ENCODE results near the gene APBB2.
"Not testable (repeated sequence)": the region's sequence is repeated elsewhere in the genome, so short reads cannot be mapped to it uniquely, and the experiment has no call there.

Gene APBB2

DNA sequence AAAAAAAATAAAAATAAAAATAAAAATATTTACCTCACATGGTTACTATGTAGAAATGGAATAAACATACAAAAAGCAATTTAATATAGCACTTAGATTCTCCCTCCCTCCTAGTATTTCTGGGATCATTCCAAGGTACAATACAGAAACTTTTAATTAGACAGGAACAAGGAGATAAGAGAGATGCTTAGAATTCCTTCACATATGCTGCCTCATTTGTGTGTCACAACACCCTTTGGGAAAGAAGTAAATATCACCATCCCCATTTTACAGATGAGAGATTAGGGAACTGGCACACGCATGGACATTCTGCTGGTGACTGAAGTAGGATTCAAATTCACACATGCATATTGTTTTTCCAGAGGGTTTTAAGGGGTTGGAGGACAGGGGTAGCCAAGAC, 164.2 kb downstream of the APBB2 start:
- H3K4me3 ChIP-seq (ENCODE audit: low read depth, low read length): no peak overlapping the region
- TF ChIP-seq, protein P1, sequence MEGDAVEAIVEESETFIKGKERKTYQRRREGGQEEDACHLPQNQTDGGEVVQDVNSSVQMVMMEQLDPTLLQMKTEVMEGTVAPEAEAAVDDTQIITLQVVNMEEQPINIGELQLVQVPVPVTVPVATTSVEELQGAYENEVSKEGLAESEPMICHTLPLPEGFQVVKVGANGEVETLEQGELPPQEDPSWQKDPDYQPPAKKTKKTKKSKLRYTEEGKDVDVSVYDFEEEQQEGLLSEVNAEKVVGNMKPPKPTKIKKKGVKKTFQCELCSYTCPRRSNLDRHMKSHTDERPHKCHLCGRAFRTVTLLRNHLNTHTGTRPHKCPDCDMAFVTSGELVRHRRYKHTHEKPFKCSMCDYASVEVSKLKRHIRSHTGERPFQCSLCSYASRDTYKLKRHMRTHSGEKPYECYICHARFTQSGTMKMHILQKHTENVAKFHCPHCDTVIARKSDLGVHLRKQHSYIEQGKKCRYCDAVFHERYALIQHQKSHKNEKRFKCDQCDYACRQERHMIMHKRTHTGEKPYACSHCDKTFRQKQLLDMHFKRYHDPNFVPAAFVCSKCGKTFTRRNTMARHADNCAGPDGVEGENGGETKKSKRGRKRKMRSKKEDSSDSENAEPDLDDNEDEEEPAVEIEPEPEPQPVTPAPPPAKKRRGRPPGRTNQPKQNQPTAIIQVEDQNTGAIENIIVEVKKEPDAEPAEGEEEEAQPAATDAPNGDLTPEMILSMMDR (IDR thresholded peaks at IDR 0.05; ENCODE audit: low read depth, low read length): no peak

DNA sequence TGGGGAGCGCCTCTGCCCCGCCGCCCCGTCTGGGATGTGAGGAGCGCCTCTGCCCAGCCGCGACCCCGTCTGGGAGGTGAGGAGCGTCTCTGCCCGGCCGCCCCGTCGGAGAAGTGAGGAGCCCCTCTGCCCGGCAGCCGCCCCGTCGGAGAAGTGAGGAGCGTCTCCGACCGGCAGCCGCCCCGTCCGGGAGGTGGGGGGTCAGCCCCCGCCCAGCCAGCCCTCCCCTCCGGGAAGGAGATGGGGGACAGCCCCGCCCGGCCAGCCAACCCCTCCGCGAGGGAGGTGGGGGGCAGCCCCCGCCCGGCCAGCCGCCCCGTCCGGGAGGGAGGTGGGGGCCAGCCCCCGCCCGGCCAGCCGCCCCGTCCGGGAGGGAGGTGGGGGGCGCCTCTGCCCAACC, 165.2 kb downstream of the APBB2 start:
- not testable (repeated sequence) for H3K4me3 ChIP-seq (ENCODE audit: low read depth, low read length)

DNA sequence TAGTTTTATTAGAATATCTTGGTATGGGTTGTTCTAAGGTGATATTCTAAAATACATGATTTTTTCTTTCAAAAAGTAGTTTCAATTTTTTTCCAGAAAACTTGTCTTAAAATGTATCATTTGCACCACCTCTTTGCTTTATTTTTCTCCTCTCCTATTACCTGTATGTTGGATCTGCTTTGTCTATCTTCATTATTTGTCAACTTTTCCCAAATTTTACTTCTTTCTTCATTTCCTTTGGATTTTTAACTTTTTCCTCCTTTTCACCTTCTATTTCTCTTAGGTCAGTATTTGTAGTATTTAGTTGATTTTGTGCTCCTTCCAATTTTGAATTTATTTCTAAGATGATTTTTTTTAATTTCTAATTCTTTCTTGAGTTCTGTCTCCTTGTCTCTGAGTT, 169.6 kb downstream of the APBB2 start:
- no peak overlapping the region for H3K4me3 ChIP-seq (ENCODE audit: low read depth, low read length)
- TF ChIP-seq, protein P1 (IDR thresholded peaks at IDR 0.05; ENCODE audit: low read depth, low read length): no peak

DNA sequence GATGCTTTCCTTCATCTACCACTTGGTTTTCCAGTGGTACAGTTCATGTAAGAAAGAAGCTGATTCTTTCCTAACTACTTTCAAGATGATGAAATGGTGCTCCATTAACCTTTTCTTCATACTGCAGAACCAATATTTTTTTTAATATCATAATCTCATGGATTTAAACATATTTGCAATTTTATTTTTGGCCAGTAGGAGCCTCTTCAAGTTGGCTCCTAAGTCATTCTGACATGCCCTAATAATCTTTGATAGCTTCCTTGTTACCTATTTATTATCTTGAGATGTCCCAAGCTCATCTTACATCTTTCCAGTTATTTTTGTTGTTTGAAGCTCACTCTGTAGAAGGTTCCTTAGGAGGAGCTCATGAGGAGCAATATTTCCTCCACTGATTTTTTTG, 170.2 kb downstream of the APBB2 start:
- H3K4me3 ChIP-seq (ENCODE audit: low read depth, low read length): no peak overlapping the region
- TF ChIP-seq, protein P1 (IDR thresholded peaks at IDR 0.05; ENCODE audit: low read depth, low read length): no peak

DNA sequence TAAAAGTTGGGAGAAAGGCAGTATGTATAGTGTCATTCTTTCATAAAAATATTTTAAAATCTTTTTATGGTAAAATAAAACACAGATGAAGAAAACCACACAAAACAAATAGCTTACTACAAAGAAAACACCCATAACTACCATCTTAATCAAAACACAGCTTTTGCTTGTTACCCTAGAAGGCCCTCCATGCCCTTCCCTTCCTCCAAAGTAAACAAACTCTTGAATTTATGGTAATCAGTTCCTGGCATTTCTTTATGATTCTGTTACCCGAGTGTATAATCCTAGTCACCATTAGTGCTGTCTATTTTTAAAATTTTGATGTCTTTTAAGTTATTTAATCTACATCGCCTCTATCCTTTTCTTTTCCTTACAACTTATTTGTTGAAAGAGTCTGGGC, 170.9 kb downstream of the APBB2 start:
- H3K4me3 ChIP-seq (ENCODE audit: low read depth, low read length): no peak overlapping the region
- TF ChIP-seq, protein P1 (IDR thresholded peaks at IDR 0.05; ENCODE audit: low read depth, low read length): no peak

DNA sequence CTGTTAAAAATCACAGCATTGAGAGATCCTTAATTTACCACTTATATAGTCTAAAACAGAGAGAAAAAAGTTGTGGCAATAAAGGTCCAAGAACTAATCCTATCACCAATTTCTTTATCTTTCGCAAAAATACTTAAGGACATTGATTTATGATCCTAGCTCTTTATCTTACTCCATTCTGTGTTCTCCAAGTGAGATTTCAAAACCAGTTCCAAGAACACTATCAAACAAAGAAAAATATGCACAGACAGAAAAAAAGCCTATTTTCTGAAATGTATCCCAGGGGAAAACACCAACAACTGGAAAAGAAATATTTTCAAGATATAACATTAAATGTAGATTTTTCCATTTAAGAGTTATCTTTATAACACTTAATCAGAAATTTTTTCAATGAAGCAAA, 172.8 kb downstream of the APBB2 start:
- TF ChIP-seq, protein P1 (IDR thresholded peaks at IDR 0.05; ENCODE audit: low read depth, low read length): no peak
- no peak overlapping the region for H3K4me3 ChIP-seq (ENCODE audit: low read depth, low read length)

DNA sequence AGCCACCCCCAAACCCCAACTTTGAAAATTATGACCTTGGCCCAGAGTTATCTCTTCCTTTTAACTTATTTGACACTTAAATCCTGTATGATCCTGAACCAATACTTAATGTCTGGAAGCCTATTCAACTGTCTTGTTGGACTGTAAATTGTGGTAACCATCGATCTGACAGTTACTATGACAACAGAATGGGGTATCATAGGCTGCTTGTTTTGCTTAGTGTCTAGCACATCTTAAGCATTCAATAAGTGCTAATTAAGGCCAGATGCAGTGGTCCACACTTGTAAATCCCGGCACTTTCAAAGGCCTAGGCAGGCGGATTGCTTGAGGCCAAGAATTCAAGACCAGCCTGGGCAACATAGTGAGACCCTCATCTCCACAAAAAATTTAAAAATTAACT, 175.0 kb downstream of the APBB2 start:
- TF ChIP-seq, protein P1 (IDR thresholded peaks at IDR 0.05; ENCODE audit: low read depth, low read length): no peak

DNA sequence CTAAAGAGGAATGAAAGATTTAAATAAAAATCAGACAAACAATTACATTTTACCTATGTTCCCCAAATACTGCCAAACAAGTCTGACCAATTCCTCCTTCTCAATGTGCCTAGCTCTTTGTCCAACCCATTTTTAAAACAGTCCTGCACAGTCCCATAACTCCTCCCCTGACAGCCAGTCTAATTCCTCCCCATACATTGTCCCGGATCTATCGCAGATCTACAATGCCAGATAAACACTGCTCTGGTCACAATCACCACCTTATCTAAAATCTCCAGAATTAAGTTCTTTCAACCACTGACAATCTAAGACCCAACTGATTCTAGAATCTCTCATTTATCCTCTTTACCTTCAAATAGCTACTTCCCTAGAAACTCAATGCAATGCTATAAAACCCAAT, 176.0 kb downstream of the APBB2 start:
- TF ChIP-seq, protein P1 (IDR thresholded peaks at IDR 0.05; ENCODE audit: low read depth, low read length): no peak
- H3K4me3 ChIP-seq (ENCODE audit: low read depth, low read length): no peak overlapping the region

More for the DNA sequence above, 175.0 kb downstream of the APBB2 start:
- no peak overlapping the region for H3K4me3 ChIP-seq (ENCODE audit: low read depth, low read length)

Measured in WI38 (cell line).